Activated CD8-positive, alpha-beta memory T cell treated with anti-CD3 and anti-CD28 coated beads, Interleukin-2, amount 50 U/mL, for 24 hours (primary cell): Measurements from ENCODE around the gene MIAT.

ENCODE experiments used
- DNase-seq: peaks from one replicate; pipeline ENCODE4 v3.0.0-alpha.2; 2020; ENCODE audit errors: extremely low read depth

The MIAT gene

DNA sequence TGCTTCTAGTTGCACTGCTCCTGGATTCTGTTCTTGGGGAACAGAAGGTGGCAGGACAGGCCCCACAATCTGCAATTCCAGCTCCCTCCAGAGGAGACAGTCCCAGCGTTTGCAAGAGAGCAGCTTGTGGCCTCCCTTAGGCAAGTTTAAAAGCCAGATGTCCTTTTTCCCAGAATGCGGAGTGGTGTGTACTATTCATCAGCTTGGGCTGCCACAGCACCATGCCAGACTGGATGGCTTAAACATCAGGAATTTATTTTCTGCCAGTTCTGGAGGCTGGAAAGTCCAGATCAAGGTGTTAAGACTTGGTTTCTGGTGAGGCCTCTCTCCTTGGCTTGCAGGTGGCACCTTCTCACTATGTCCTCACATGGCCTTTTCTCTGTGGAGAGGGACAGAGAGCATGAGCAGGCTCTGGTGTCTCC lies 11.7 kb downstream of the MIAT start:
- no peak for DNase-seq

DNA sequence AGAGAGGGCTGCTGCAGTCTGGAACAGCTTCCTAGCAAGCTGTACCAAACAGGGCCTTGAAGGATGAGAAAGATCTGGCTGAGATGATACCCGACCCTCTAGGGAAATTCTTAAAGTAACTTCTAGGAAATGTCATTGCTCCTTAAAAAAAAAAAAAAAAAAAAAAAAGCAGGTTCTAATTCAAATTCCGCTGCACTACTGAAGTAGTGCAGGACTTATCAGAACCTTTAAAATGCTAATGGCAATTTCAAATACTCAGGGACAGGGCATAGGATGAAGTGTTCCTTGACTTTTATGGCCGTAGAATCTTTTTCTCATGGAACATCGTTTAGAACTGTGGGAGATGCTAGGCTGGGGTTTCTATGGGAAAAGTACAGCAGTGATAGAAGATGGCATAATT lies 13.1 kb downstream of the MIAT start:
- no peak for DNase-seq

DNA sequence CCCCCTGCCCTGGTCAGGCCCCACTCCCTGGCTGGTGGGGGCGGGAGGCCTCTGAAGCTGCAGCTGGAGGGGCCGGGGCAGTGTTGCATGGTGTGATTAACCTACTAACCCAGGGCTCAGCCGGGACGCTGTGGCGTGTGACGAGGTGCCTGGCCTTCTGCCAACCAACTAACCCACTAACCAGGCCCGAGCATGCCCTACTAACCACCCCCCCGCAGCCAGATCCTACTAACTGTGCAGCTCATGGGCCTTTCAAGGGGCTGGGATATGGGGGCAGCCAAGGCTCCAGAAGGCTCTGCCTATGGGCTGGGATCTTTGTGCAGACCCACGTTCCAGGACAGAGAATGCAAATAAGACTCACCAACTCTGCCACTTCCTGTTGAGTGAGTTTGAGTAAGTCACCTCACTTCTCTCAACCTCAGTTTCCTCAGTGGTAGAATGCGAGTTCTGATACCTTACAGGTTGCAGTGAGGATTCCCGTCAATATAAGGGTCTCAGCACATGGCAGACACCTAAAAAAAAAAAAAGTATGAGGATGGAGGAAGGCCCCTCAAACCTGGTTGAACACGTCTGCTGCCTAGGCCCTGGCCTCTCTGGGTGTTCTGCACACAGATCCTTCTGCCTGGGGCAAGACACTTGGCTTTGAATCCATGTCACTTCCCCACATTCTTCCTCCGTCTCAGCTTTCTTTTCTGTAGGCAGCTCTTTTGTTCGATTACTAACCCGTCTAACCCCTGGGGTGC lies 14.1 kb downstream of the MIAT start:
- no peak for DNase-seq

DNA sequence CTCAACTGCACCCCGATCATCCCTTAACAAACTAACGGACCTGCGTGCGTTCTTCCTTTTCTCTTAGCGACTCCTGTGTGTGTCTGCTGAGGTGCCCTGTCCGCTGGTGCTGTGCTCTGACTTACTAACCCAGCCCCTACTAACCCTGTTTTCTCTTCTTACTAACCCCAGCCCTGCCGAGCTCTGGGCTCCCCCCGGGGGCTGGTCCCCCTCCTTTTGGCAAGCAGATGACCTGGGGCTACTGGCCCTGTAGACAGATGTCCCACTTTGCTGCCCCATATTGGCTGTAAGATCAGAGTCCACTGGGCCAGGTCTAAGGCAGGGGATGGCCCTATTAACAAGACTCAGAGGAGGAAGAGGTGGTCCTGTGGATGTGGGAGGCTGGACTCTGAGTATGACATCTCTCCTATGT lies 14.7 kb downstream of the MIAT start:
- DNase-seq: no peak

DNA sequence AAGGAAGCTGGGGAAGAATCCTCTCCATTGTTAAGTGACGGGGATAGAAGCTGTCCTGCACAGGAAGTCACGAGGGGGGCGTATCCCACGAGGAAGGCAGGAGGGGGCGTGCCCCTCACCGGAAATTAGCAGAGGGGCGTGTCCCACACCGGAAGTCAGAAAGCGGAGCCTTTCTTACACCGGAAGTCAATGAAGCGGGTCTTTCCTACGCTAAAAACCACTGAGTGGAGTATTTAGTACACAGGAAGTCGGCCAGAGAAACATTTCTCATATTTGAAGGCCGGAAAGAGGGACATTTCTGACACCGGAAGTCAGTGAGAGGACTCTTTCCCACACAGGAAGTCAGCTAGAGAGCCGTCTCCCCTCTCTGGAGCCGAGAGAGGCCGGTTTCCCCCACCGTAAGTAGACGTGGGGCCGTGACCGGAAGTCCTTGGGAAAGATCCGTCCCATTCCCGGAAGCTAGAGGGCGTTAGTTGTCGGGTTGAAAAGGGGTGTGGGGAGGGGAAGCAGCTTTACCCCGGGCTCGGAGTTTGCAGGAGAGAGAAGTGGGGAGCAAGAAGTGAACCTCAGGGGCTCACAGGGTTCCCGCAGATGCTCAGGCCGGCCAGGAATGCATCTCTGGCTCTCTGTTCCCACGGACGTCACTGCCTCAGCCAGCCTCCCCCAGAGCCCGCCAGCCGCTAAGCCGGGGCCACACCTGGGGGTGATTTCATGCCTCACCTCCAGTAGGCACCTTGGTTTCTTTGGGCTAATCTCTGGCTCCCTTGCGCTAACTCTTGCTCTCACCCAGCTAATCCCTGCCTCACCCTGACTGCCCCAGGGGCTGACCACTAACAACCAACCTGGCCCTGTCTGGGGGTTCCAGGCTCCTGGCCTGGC lies 15.4 kb downstream of the MIAT start:
- DNase-seq: peak; percentile 86

DNA sequence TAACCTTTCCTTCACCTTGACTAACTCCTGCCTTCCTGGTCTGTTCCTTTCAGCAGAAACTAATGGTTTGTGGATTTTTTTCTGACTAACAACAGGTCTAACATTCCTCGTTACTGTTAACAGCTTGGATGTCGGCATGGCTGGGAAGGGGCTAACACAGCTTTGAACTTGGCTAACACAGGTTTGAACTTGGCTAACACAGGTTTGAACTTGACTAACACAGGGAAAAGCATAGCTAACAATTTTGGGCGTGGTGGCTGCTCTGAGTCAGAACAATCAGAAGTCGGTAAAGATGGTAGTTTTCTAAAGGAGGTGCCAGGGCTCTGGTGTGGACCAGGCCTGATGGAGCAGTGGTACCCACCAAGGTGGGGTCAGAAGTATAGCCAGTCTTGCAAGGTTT lies 16.1 kb downstream of the MIAT start:
- no peak for DNase-seq

DNA sequence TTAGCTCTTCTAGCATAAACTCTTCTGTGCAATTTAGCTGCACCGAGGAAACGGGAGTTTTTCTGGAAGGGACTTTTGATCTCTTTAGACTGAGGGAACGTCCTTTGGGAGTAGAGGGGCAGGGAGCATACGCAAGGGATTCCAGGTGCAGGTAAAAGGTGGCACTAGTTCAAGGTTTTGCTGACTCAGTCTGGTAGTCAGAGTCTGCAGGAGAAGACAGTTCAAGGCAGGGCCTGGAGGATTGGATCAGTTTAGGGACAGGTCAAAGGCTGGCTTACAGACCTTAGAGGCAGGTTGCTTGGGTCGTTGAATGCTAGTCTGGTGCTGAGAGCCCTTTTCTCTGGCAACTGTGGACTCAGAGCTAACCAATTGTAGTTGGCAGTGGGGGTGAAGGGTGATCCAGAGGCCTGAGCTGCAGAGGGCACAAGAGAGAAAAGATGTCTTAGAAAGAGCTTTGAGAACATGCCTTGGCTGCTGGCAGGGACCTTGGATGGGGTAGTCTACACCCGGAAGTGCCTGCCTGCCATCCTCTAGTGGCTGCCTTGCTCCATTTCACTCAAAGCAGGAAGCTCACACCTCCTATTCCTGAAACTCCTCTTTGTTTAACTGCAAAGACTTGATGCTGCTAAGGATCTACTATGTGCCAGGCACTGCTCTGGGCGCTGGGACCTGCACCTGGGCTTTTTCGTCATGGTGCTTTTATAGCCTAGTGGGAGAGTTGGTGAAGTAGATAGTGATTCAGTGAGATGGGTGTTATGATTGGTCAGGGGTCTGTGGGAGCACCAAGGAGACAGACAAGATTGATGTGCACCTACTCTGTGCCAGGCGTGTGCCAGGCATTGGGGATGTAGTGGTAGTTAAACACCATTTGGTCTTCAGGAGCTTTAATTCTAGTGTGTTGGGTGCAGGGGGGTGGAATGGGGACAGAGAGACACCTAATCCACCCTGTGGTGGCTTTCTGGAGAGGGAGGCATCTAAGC lies 17.1 kb downstream of the MIAT start:
- no peak for DNase-seq

DNA sequence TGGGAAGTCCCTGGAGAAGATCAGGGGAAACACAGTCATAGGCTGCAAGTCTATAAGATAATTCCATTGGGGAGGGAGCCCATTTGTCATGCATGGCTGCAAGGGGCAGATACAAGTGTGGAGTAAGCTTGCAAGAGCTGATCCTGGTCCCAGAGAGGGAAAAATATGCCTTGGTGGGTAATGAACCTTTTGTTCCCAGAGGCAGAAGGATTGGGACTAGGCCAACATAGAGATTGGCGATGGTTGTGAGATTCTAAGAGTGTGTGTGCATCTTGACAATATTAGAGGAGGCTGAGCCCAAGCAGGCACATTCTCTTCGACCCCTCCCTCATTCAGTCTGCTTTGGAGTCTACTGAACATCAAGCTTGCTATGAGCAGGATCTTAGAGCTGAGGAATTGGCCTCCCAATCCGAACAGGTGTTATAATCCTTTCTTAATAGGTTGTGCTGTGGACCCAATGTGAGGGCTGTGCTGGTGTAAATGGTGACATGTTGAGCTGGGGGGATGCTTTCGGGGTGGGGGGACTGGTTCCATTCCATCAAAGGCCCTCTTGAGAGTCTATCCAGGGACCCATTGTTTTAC lies 18.4 kb downstream of the MIAT start:
- no peak for DNase-seq

DNA sequence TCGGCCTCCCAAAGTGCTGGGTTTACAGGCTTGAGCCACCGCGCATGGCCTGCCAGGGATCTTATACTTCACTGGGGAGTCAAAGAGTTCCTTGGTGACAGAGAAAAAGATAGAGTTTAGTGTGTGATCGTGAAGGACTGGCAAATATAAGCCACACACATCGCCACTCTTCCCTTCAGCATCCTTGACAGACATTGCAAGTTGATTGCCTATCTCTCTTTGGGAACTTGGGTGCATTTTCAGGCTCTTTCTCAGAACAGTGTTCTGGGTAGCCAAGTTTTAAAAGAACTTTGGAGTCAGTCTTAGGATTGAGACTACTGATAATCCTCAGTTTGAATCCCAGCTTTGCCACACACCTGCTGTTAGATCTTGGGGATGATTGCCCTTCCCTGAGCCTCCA lies 19.8 kb downstream of the MIAT start:
- DNase-seq: no peak

DNA sequence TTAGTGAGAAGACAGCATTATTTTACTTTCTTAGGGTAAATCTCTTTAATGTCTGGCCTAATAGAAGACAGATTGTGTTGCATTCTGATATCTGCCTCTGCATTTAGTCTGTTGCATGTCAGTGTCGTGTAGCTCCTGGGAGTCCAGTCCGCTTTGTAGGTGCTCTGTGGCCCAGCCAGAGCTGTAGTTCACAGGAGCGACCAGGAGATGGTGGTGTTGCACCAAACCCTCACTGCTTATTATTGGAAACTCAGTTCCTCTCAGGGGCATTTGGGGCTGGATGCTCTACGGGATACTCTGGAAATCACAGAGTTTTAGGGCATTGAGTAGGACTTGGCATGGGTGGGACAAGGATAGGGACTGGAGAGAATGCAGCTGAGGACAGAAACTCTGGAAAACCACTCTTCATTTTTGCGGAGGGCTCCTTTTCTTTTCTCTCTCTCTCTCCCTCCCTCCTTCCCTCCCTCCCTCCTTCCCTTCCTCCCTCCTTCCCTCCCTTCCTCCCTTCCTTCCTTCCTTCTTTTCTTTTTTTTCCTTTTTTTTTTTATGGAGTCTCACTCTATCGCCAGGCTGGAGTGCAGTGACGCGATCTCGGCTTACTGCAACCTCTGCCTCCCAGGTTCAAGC lies 21.7 kb downstream of the MIAT start:
- no peak for DNase-seq

DNA sequence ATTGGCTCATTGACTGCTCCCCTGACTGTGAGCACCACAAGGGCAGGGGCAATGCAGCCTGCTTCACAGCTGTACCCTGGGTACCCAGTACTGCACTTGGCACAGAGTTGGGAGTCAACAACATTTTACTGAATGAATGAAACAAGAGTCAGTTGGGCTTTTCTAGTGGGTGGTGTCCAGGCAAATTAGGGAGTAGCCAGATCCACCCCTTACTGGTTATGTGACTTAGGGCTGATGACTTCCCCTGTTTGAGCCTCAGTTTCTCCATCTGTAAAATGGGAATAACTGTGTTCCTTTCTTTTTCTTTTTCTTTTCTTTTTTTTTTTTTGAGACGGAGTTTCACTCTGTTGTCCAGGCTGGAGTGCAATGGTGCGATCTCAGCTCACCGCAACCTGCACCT lies 23.1 kb downstream of the MIAT start:
- DNase-seq: no peak

DNA sequence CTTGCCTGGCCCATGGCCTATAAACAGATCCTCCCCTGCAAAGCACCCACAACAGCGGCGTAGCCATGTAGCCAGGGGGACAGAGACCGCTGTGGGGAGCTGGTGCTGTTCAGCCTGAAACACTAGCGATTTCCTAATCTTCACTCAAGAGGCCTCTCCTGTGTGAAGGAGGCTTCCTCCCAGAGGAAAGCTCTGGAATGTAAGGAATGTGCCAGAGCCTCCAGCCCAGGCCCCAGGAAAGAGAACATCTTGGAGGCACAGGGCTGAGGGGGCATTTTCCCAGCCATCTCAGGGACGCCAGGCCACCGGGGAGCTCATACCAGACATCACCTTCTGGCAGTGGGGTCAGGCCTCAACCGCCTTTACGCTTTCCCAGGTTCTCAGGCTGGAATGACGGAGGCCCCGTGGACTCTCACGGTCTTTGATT lies 24.0 kb downstream of the MIAT start:
- DNase-seq: no peak

DNA sequence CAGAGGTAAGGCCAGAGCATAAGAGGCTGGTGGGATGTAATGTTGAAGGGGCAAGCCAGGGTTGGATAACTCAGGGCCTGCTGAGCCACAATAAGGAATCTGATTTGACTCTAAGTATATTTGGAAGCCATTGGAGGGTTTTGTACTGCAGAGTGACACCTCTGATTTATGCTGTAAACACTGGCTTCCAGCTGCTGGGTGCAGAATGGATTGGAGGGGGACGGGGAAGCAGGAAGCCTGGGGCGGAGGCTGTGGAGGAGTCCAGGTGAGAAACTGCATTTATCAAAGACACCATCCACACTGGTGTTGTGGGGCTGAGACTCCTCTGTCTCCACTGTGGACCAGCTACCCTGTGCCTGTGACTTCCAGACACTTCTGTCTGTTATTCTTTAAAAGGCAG lies 26.8 kb downstream of the MIAT start:
- no peak for DNase-seq

DNA sequence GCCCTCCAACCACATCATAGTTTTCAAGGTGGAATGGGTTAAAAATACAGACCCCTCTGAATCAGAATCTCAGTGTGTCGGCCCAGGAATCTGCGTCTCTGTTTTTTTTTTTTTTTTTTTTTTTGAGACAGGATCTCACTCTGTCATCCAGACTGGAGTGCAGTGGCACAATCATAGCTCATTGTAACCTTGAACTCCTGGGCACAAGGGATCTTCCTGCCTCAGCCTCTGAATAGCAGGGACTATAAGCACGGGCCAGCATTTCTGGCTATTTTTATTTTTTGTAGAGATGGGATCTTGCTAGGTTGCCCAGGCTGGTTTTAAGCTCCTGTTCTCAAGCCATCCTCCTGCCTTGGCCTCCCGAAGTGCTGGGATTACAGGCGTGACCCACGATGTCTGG lies 28.2 kb downstream of the MIAT start:
- no peak for DNase-seq

DNA sequence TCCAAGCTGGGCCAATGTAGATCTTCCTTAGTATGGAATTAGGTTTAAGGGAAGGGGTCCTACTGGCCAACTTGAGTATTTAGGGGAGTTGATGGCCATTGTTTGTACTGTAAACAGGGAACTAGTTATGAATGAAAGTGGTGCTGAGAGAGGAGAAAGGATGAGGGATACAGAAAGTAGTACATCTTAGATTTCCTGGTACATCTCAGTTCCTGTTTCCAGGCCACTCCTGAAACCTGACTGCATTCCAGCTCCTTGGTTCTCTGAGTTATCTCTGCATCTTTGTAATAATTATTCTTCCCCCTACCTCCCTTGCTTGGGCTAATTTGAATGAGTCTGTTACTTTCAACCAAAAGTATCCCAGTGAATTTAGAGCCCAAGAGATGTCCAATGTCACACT lies 30.1 kb downstream of the MIAT start:
- DNase-seq: no peak

DNA sequence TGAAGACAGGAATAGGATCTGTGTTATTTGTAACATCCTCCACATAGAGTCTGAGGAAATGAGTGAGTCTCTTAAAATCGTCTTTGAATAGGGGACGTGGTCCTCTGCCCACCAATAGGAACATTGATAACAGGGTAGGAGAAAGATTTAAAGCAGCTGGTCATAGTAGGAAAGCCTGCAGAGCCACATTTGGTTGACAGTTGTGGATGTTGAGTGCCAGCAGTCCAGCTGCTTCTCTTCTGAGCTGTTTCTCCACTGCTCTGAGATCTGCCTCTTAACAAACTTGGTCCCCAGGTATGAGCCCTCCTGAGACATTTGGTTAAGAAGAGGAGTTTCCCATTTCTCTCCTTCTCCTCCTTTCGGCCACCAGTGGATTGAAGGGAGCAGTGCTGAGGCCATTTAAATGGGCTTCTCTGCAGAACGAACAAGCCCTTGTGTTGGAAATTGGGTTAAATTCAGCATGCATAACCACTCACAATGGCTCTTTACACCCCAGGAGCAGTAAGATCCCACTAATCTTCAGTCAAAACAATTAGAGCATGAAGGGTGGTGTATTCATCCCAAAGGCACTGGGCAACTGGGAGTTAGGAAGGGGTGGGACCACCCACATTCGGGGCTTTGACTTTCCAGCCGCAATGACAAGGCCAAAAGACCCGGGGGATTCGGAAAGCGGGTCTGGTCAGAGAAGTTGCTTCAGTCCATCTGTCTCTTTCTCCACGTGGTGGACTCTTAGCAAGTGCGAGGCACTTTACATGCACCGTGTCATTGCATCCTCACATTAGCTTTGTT lies 32.3 kb downstream of the MIAT start:
- no peak for DNase-seq

DNA sequence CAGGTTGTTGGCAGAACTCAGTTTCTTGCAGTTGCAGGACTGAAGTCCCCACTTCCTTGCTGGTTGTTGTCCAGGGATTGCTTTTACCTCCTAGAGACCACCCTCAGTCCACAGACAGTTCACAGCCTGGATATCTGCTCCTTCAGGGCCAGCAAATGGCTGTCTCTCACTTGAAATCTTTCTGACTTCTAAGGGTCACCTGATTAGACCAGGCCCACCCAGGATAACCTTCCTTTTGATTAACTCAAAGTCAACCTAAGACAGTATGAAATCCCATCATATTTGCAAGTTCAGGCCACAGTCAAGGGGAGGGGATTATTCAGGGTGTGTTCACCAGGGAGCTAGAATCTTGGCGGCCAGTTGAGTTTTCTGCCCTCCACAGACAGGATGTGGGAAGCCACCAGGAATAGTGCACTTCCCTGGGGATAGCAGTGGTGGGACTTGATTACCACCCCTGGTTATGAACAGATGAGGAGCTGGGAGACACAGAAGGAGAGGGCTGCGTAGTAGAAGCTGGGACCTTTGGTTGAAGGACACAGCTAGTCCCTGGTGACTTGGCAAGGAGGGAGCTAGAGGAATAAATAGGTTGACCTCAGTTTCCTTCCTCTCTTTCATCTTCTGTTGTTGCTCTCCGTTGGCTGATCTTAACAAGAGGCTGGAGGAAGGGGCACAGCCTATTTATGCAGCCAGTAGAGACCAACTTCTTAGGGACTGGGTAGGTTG lies 33.4 kb downstream of the MIAT start:
- no peak for DNase-seq

DNA sequence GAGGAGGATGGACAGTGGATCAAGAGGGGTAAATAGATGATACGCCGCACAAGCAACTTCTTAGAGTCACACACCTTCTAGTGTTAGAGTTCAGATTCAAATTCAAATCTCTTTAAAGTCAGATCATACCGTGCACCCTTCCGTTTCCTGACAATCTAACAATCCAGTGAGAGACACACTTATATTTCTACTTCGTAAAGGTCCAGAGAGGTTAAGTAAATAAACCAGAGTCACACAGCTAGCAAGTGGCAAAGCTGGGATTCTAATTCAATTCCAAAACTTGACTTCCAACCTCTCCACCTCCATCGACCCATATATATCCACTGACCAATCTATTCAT lies 34.0 kb downstream of the MIAT start:
- no peak for DNase-seq

DNA sequence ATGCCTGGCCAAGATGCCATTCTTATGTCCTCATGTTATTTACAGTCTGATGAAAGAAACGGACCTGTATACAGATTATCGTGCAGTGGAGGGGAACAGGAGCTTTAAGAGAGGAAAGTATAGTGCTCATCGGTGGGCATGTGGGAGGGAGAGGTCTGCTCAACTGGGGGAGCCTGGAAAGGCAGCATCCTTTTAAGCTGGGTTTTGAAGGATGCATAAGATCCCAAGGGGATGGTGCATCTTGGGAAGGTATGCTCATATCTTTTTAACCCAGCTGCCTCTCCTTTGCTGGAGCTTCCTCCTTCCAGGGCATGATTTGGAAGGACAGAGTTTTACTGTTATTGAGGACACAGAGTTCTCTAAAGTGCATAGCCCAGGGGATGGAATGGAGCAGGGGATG lies 34.8 kb downstream of the MIAT start:
- DNase-seq: no peak

DNA sequence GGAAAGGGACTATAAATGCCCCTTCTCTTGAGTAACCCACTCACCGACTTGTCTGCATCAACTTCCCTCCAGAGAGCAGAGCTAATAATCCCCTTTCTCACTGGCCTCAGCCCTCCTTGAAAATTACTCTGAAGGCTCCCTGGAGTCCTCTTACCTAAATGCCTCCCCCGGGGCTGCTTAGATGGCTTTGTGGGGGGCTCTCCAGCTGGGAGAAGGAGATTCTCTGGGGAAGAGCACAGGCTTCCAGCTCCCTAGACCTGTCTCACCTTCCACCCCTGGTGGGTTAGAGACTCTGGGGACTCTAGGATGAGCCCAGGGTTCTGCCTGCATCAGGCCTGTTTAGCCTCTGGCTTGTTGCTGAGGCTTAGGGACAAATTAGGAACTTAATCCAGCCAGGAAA lies 39.8 kb downstream of the MIAT start:
- no peak for DNase-seq
